Amniotic stem cell (primary cell): ENCODE data around the gene CAMK2B.

Experiments used
- DNase-seq: peaks from one replicate; lab custom pipeline; 2025; lab: John Stamatoyannopoulos, UW

The CAMK2B gene

DNA sequence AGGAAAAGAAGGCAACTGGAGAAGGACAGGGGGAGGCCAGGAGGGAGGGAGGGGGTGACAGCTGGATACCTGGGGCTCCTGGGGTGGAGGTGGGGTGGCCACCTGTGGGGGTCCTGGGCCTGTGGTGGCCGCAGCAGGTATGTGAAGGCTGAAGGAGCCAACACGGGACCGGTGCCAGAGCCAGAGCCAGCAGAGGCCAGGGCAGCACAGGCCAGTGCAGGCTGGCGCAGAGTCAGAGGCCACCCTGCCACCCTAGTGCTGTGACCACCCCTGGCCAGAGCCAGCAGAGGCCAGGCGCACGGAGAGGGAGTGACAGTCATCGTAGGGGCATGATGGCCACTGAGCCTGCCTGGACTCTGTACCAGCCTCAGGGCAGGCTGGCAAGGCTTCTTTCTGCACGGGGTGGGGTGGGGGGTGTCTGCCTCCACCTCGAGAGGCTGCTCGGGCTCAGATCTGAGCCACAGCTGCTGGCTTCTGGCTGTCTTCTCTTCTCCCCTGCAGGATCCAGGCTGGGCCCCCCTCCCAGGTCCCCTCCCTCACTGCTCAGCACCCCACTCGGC lies 95.8 kb downstream of the CAMK2B start:
- DNase-seq = no peak

DNA sequence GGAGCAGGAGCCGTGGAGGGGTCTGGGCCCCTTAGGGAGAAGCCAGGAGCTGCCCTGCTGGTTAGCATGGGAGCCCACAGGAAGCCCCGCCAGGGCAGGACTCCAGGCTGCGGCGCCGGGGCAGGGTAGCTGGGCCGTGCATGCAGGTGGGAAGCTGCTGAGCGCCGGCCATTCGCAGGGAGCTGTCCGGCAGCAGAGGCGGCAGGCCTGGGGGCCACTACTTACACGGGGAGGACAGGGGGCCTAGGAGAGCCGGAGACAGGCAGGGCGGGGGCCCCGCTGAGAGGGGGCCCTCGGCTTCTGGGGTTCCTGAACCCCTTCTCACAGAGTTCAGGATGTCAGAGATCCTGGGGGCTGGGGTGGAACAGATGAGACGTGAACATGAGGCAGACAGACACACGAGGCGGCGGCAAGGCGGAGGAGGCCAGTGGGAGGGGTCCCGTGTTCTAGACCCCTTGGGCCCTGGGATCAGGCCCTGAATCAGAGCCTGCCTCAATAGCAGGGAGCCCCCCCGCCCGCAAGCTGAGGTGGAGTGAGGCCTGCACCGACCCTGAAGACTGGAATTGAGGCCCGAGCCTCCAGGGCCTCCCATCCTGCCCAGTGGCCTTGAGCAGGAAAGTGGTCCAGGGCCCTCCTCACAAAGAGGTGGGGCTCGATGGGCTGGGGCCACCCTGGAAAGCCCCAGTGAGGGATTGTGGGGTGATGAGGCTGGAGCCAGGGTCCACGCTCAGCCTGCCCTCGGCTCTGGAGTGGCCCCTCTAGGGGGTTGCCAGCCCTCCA lies 96.6 kb downstream of the CAMK2B start:
- no peak for DNase-seq

DNA sequence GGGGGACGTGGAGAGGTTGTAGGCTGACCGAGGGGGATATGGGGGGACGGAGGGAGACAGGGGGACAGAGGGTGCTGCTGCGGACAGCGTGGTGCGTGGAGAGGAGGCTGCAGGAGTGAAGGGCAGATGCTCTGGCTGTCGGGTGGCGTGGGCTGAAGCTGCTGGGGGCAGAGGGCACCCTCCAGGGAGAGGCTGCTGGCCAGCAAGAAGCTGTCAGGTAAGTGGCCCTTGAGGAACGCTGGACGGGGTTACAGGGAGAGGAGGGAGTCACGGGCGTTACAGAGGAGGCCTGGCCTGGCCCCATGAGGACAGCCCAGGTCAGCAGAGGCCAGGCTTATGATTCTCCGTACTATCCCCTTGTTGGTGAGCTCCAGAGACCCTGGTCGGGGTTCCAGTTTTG lies 97.5 kb downstream of the CAMK2B start:
- no peak for DNase-seq

DNA sequence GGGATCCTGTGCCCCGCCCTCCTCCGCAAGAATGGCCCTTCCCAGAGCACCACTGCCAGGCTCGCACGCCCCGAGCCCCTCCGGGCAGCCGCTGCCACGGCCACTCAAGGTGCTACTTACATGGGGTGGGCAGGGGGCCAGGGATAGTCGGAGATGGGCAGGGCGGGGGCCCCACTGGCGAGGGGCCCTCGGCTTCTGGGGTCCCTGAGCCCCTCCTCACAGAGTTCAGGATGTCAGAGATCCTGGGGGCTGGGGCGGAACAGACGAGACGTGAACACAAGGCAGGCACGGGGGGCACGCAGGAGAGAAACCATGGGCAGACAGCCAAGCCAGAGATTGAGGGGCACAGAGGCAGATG lies 99.0 kb downstream of the CAMK2B start:
- DNase-seq = no peak

DNA sequence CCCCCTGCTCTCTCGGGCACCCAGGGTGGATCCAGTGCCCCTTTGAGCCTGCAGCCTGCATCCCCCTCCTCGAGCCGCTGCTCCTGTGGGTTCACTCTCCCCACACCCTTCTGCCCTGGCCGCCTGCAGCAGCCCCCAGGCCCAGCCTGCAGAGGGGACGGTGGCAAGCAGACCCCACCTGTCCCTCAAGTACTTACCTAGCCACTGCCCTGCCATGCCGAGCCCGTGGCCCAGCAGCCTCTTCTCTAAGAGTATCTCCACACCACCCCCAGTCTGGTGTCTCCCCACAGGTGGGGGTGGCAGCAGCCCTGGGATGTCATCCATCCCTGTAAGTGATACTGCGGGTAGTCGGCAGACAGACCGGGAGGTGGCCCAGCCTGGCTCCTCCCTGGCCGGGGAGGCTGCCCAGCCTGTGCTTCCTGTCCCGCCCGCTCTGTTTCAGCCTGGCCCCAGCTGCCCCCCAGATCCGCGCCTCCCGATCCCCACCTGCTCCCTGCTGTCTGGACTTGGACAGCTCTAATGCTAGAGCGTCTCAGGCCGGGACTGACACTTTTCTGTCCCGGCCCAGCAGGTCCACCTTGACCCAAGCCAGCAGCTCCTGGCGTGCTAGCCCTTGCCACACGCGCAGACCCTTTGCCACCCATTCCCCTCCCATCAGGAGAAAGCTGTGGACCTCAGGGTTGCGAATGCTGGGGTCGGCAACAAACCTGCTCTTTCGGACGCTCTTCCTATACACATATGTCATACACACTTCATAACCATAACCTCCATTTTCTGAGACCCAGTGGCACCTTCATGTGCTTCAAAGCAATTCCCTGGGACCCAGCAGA lies 99.6 kb downstream of the CAMK2B start:
- no peak for DNase-seq

DNA sequence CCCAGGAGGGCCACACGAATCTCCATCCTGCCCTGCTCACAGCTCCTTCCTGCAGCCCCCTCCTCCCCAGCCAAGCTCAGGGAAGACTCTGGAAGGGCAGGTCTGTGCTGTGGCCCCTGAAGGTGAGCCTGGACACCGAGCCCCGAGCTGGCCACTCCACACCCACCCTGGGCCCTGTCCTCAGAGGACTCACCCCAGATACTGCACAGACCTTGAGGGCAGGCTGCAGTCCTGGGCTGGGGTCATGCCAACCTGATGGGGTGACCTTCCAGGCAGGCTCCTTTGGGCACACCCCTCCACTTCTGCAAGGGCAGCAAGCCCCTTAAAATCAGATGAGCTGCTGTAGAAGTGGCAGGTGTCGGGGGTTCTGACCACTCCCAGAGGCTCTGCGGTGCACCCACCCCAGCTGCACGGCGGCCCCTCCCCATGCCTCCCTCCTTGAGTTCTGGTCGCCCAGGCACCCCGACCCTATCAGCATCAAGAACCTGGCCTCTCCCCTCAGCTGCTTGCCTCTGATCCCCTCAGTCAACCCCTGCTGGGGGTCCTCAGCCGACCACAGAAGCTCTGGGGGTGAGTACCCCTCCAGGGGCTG lies 100.3 kb downstream of the CAMK2B start:
- no peak for DNase-seq

DNA sequence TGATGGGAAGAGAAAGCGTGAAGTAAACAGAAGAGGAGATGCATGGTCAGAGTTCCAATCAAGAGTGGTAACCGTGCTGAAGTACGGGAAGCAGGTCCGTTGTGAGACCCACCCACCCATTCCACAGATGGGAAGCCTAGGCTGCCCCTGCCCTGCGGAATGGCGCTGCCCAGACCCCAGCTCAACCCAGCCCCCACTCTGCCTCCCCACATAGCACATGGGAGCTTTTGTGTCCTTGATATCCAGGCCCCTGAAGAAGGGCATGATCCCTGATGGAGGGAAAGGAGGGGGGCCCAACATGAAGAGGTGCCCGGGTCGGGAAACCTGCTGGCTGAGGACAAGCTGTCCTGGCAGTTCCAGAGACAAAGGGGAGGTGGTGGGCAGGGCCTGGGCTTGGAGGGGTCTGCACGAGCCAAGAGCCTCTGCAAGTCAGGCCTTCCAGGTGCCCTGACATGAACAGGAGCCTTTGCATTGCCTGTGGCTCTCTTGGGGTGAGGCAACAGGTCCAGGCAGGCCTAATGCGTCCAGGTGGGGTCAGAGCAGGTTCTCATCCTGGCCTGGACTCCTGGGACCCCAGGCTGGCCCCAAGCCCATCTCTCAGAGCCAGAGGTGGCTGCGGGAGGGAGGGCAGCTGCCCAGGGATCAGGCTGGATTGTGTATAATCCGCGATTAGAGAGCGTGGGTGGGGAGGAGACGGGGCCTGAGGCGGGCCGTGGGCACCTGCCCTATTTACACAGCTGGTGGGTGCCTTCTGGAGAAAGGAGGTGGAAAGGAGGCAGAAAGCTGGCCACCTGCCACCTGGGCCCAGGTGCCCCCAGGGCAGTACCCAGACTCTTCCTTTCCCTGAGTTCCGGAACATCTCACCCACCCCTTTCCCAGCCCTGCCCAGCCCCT lies 101.1 kb downstream of the CAMK2B start:
- DNase-seq = no peak

DNA sequence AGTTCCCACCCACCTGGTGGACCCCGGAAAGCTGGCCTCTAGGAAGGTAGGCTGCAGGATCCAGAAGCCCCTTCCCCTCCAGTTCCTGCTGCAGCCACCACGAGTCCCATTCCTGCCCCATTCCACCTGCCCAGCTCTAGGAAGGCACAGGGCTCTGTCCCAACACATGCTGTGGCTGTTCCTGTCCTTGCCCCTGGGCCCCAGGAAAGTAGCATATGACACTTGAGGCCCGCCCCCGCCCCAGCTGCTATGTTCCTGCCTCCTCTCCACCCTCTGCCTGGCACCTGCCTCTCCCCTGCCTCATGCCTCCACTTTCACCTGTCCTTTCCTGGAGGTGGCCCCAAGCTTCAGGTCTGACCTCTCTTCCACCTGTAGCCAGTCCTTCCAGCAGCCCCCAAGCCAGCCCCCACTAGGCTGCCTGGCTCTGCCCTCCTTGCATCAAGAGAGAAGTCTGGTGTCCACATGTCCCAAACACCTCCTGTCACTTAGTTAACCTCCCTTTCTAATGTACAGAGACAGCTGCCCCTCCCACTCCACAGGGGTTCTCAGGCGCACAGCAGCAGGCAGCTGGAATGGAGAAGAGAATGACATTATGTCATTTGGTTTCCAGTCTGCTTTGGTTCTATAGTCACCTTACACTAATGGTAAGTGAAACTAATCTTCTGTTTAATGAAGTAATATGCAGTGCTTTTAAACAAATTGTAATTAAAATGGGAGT lies 101.9 kb downstream of the CAMK2B start:
- DNase-seq = no peak

DNA sequence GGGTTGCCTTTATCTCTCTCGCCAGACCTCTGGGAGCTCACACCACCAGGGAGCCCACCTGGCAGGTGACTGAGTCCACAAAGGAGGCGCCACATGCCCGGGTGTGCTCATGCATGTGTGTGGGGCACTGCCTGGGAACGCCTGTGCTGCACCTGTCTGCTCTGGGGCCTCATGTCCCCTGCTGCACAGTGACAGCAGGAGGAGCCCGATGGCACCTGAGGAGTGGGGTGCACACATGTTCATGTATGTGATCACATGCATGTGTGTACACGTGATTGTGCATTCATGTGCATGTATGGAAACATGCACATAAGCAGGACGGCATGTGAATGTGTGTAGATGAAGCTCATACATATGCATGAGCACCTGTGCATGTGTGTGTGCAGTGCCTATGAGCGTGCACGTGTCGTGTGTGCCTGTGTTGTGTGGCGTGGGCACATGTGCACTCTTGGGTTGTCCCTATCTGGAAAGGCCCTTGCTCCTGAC lies 102.6 kb downstream of the CAMK2B start:
- no peak for DNase-seq

DNA sequence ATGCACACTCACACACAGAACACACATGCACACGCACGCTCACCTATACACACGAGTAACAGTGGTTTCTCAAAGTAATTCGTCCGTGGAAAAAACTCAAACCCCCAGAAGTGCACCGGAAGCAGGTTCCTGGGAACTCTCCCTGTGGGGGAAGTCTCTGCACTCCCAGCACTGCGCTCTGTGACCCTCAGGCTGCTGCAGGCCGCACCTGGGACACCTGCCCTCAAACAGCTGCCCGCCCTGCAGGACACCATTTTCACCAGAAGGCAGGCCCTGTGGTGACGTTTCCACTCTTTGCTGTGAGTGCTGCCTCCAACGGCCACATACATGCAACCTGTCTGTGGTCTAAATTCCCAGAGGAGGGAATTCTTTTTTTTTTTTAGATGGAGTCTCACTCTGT lies 103.3 kb downstream of the CAMK2B start:
- DNase-seq = no peak

DNA sequence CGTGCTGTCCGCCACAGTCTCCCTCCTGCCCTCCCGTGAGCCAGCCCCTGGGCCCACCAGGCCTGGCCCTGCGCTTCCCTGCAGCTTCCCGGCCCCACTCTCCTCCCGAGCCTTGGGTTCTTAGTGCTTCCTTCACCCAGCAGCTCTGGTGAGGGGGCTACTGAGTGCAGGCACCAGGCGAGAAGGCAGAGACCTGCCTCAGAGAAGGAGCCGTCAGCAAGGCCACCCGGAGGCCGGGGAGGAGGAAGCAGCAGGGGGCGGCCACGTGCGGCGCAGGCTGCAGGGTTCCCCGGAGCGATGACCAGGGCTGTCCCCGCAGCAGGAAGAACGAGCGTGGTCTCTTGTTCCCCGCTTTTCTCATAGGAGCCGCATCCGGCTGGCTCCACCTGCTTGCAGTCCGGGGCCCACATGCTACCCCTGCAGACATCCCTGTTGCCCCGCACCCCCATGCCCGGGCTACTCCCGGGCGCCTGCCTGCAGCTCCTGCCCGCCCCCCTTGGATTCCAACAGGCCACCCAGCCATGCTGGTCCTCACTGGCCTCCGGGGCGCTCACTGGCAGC lies 104.1 kb downstream of the CAMK2B start:
- DNase-seq = no peak

DNA sequence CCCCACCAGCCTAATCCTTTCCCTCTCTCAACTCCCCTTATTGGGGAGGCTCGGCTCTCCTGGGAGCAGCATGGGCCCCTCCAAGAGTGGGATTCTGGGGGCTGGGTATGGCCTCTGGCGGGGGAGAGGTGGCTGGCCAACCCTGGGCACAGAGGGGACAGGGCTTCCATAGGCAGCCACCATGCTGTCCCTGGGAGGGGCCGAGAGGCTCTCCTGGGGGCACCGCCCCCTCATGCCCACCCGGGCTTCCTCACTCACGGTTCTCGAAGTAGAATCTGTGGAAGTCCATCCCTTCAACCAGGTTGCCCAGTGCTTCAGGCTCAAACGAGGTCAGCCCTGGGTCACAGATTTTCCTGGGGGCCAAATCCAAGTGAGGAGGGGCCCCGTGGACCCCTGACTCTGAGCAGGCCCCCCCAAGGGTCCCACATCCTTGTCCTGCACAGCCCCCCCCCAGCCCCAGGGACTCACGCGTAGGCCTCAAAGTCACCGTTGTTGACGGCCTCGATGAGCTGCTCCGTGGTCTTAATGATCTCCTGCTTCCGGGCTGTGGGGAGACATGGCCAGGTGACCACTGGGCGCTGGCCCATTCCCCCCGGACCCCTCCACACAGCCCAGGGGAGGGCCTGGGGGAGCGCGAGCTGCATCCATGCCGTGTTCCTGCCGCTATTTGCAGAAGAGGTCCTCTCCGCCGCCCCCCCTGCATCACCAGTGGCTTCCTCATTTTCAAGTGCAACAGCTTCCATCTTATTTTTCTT lies 104.9 kb downstream of the CAMK2B start:
- DNase-seq = no peak

DNA sequence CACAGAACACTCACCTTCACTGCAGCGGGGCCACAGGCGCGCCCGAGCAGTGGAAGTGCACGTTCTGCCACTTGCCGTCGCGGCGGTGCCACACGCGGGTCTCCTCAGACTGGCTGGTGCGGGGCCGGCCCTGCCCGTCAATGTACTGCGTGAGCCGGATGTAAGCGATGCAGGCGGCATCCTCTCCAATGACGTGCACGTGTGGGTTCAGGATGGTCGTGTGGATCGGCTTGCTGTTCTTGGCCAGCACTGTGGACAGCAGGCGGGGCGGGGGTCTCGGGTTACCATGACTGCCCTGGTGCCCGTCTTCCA lies 105.4 kb downstream of the CAMK2B start:
- DNase-seq = no peak

DNA sequence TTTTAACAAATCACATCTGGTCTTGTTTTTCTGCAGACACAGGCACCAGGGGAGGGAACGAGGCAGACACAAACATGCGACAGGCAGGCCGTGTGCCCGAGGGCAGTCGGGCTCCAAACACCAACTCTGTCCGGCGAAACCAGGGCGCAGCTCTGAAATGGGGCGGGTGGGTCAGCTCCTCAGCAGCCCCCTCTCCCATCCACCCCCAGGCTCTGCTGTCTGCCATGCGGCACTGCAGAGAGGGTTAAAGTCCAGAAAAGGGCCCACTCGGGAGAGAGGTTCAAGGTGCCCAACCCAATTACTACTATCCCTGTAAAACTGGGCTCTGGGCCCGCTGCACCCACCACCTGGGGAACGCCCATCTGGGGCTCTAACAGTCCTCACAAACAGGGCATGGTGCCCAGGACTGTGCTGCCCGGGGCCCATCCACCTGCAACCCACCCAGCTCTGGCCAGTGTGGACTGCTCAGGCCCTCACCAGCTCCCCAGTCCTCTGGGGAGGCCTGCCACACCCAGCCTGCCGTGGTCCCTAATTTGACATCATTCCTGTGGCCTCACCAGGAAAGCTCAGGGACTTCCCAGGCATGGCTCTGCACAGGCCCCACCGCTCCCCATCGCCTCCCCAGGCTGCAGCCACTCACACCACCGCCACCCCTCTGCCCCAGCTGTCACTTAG lies 105.9 kb downstream of the CAMK2B start:
- DNase-seq = no peak

DNA sequence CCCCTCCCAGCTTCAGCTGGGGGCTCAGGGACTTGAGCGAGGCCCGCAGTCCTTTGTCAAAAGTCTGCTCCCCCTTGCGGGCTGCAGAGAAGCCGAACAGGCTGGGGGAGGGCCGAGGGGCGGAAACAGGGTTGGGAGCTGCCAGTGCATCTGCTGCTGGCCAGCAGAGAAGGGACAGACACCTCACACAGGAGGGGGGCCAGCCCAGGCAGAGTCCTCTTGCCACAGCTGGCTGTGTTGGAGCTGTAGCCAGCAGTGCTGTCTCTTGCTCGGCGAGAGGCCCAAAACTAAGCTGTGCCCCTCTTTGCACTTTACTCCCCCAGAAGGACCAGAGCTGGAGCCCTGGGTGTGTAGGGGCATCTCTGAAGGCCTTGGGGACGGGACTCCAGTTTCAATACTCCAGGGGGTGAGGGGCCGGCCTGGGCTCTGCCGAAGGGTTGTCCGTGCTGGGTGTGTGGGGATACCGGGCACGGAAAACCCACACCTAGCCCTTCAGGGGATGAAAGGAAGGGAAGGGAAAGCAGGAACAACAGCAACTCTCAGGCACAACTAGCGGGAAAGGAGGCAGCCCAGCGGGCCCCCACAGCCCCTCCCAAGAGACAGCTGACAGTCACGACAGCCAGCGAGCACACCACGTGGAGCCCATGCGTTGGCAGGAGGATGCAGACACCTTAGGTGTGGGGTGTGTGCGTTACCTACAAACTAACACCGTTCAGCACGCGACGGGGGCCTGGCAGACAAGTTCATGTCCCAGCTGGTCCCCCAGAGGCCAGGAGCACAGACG lies 106.8 kb downstream of the CAMK2B start:
- DNase-seq = no peak

DNA sequence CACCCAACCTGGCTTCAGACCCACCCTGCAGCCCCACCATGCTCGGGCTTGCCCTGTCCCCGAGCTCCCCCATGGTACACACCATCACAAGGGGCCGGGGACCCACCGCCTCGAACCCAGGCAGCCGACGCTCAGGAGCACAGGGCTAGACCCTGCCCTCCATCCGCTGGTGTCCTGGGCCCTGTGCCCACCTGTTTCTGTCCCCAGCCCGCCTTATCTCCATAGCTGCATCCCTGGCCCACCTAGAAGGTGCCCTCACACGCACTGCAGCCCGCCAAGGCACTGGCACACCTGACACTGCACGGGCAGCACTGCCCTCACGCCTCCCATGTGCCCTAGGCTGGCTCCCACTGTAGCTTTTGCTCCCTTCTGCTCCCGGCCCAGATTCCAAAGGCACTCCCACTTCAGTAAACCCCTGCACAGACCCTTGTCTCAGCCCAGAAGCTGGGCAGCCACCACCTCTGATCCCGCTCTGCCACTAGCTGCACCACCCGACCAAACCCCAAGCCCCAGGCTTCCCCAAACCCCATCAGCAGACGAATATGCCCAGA lies 107.5 kb downstream of the CAMK2B start:
- DNase-seq = no peak

DNA sequence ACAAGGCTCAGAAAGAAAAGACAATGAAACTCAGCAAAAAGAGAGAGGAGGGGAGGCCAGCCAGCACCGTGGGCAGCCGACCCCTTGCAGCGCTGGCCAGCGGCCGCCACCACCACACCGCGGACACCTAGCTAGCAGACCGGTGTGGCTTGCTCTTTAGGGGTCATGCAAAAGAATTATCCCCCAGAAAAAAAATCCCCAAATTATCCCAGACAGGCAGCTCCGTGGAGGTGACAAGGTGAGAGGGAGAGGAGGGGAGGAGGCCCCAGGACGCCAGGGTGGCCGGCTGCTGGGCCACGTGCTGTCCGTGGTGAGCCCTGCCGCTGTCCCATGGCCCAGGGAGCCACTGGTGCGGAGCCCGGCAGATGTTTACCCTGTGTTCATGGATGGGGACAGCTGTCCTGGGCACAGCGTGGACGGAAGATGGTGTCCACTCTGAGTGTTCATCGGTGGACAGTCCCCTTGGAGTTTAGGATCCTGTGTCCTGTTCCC lies 108.1 kb downstream of the CAMK2B start:
- no peak for DNase-seq

DNA sequence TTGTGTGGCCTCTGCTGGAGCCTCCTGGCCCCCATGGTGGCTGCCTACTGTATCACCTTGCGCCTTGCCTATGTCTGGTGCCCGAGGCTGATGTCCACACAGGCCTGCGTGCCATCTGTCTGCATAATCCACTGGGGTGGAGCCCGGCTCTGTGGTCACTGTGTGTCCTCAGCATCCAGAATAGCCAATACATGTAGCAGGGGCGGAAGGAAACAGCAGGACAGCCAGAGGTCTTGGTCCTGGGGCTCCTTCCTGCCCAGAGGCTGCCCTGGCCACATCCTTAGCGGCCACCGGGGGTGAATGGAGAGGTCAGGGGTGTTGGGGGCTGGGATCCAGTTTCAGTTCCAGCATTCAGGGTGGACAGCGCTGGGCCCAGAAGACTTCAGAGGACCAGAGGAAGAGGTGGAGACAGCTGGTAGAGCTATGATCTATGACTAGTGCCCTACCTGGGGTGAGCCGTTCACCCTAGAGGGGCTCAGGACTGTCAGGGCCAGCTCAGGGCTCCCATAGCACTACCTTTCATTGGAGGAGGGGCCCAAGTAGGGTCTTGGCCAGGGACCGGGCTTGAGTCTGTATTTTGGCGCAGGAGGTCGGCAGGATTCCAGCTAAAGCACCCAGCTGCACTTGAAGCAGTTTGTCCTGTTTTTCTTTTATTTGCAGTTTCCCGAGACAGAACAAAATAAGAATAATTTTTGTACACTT lies 108.7 kb downstream of the CAMK2B start:
- no peak for DNase-seq
